ENCODE data around the gene EPHA8. TPM values are rescaled to one million over a fixed set of nuclear protein-coding genes. Genes with fewer than 3 reads are reported as not detected.

EPHA8 gene
- polyA plus RNA-seq, 2 of the 4 experiments (the other 2 are of a cell fraction): not detected

DNA sequence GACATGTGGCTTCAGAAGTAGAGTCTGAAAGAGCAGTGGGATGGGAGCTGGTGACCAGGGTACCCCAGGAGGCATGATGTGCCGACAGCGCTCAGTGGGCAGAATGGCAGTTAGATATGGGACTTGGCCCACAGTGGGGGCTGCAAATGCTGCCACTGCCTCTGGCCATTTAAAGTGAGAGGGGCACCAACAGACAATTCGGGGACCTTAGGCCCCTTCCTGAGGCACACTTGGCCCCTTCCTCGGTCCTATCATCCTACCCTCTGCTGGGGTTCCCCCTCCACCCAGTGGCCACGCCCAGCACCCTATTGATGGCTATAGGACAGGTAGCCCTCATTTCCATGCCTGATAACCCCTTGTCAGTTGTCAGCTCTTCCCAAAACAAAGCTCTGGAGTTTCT is 36.6 kb upstream of the EPHA8 start:
- H3K9me3 ChIP-seq: no peaks in the 10 kb centered on the region
- H3K4me3 ChIP-seq: no peak overlapping the region
- no peak for DNase-seq (ENCODE audit: low read depth in 1 of 2, low spot score in 1 of 2)
- ChIA-PET POLR2A (no interaction called here), CTCF (interaction anchor here (0.6 to 1.7 kb wide), 7 partner anchors 10 to 116 kb away, joined by 3 to 4 read pairs (median 3); no protein-coding TSS in a partner anchor)
- no peak for FAIRE-seq
- WGBS (ENCODE audit: missing lambda C conversion rate): 84% methylated on average over 5 of the region's 5 CpGs
- H3K4me1 ChIP-seq: no peaks in the 10 kb centered on the region
- no peak overlapping the region for H3K4me2 ChIP-seq
- ATAC-seq: no peak
- H3K27ac ChIP-seq: no peak overlapping the region
- TF ChIP-seq, protein P1, sequence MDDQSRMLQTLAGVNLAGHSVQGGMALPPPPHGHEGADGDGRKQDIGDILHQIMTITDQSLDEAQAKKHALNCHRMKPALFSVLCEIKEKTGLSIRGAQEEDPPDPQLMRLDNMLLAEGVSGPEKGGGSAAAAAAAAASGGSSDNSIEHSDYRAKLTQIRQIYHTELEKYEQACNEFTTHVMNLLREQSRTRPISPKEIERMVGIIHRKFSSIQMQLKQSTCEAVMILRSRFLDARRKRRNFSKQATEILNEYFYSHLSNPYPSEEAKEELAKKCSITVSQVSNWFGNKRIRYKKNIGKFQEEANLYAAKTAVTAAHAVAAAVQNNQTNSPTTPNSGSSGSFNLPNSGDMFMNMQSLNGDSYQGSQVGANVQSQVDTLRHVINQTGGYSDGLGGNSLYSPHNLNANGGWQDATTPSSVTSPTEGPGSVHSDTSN (IDR thresholded peaks at IDR 0.05): no peak
- TF ChIP-seq HOXB5 (CRISPR knock-in tag; IDR thresholded peaks at IDR 0.05) (no peak), CBX2 (IDR thresholded peaks at IDR 0.05; ENCODE audit: borderline replicate concordance, low read depth) (no peak), ZNF302 (CRISPR knock-in tag; IDR thresholded peaks at IDR 0.05) (no peak), CHD4 (IDR thresholded peaks at IDR 0.05; ENCODE audit: borderline replicate concordance) (no peak), ZSCAN20 (CRISPR knock-in tag; IDR thresholded peaks at IDR 0.05) (no peak), KDM1A (IDR thresholded peaks at IDR 0.05; ENCODE audit: low read depth) (no peak), POLR2A (IDR thresholded peaks at IDR 0.05; ENCODE audit: low read length) (no peak), RAD21 (conservative IDR thresholded peaks at IDR 0.05 in 1 of 2, IDR thresholded peaks at IDR 0.05 in 1 of 2) (no peak), HDAC2 (IDR thresholded peaks at IDR 0.05) (no peak), GATA3 (IDR thresholded peaks at IDR 0.05; ENCODE audit: borderline replicate concordance) (no peak), TP53 (CRISPR knock-in tag; IDR thresholded peaks at IDR 0.05) (no peak), FOSL2 (IDR thresholded peaks at IDR 0.05) (no peak), FOSL2 (CRISPR knock-in tag; IDR thresholded peaks at IDR 0.05) (no peak), MAFK (IDR thresholded peaks at IDR 0.05; ENCODE audit: partially characterized antibody) (no peak), FOSB (CRISPR knock-in tag; IDR thresholded peaks at IDR 0.05) (no peak)
- TF ChIP-seq, protein P2, sequence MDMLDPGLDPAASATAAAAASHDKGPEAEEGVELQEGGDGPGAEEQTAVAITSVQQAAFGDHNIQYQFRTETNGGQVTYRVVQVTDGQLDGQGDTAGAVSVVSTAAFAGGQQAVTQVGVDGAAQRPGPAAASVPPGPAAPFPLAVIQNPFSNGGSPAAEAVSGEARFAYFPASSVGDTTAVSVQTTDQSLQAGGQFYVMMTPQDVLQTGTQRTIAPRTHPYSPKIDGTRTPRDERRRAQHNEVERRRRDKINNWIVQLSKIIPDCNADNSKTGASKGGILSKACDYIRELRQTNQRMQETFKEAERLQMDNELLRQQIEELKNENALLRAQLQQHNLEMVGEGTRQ (IDR thresholded peaks at IDR 0.05): no peak
- TF ChIP-seq, protein P3, sequence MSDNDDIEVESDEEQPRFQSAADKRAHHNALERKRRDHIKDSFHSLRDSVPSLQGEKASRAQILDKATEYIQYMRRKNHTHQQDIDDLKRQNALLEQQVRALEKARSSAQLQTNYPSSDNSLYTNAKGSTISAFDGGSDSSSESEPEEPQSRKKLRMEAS (IDR thresholded peaks at IDR 0.05): no peak
- TF ChIP-seq, protein P4, sequence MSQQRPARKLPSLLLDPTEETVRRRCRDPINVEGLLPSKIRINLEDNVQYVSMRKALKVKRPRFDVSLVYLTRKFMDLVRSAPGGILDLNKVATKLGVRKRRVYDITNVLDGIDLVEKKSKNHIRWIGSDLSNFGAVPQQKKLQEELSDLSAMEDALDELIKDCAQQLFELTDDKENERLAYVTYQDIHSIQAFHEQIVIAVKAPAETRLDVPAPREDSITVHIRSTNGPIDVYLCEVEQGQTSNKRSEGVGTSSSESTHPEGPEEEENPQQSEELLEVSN (IDR thresholded peaks at IDR 0.05; ENCODE audit: borderline replicate concordance, low read depth): no peak
- TF ChIP-seq, protein P5, sequence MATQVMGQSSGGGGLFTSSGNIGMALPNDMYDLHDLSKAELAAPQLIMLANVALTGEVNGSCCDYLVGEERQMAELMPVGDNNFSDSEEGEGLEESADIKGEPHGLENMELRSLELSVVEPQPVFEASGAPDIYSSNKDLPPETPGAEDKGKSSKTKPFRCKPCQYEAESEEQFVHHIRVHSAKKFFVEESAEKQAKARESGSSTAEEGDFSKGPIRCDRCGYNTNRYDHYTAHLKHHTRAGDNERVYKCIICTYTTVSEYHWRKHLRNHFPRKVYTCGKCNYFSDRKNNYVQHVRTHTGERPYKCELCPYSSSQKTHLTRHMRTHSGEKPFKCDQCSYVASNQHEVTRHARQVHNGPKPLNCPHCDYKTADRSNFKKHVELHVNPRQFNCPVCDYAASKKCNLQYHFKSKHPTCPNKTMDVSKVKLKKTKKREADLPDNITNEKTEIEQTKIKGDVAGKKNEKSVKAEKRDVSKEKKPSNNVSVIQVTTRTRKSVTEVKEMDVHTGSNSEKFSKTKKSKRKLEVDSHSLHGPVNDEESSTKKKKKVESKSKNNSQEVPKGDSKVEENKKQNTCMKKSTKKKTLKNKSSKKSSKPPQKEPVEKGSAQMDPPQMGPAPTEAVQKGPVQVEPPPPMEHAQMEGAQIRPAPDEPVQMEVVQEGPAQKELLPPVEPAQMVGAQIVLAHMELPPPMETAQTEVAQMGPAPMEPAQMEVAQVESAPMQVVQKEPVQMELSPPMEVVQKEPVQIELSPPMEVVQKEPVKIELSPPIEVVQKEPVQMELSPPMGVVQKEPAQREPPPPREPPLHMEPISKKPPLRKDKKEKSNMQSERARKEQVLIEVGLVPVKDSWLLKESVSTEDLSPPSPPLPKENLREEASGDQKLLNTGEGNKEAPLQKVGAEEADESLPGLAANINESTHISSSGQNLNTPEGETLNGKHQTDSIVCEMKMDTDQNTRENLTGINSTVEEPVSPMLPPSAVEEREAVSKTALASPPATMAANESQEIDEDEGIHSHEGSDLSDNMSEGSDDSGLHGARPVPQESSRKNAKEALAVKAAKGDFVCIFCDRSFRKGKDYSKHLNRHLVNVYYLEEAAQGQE (IDR thresholded peaks at IDR 0.05): no peak

DNA sequence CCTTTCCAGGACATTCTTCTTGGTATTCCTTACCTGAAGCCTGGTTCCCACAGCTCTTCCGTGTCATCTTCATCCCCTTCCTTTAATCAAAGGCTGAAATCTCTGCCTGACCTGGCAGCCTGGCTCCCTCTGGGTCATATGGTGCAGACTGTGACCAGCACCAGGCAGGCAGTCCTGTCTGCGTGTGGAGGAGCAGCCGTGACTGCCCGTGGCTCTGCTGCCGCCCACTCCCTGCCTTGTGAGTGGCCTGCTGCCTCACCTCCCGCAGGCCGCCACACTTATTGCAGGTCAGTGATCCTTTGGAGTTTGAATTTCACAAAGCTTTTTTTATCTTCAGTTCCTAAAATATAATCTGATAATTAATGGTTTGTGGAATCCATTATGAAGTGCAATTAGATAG is 36.2 kb upstream of the EPHA8 start:
- ChIA-PET CTCF (interaction anchor here (0.6 to 1.7 kb wide), 7 partner anchors 11 to 115 kb away, joined by 3 to 4 read pairs (median 3); no protein-coding TSS in a partner anchor), POLR2A (no interaction called here)

More for the DNA sequence above, 36.2 kb upstream of the EPHA8 start:
- Histone ChIP-seq H3K27ac (no peak overlapping the region), H3K4me1 (no peaks in the 10 kb centered on the region), H3K4me2 (no peak overlapping the region), H3K4me3 (no peak overlapping the region), H3K9me3 (no peaks in the 10 kb centered on the region)
- DNase-seq (ENCODE audit: low read depth in 1 of 2, low spot score in 1 of 2) (no peak), ATAC-seq (peak in 1 of 2 experiments; percentile 48; a peak in 2 of 6 replicates), FAIRE-seq (no peak)
- 98% methylated on average over 7 of the region's 7 CpGs for WGBS (ENCODE audit: missing lambda C conversion rate)
- TF ChIP-seq POLR2A (IDR thresholded peaks at IDR 0.05; ENCODE audit: low read length): no peak
- TF ChIP-seq NPAS2 (CRISPR knock-in tag; IDR thresholded peaks at IDR 0.05; ENCODE audit: borderline replicate concordance): no peak
- TF ChIP-seq CBX8 (IDR thresholded peaks at IDR 0.05): no peak
- TF ChIP-seq EP300 (IDR thresholded peaks at IDR 0.05): no peak
- TF ChIP-seq TFCP2L1 (CRISPR knock-in tag; IDR thresholded peaks at IDR 0.05): no peak
- no peak for TF ChIP-seq NFE2L2 (conservative IDR thresholded peaks at IDR 0.05; ENCODE audit: low read length)
